Transverse colon (tissue), 3 donors: Measurements from ENCODE around the gene SULT1C3.

Experiments
- CTCF ChIP-seq, 5 experiments: fragments of 200-600 bp in 3 of 5; fragments of 450-650 bp in 2 of 5; sonication (generic) in 3 of 5; IDR thresholded peaks; 1 replicate in 2 of 5; 2 replicates in 3 of 5; pipeline ENCODE4 v1.5.1; 2016 to 2017; ENCODE audit warnings: antibody characterized with exemption in 5 of 5, inconsistent platforms in 3 of 5, mild to moderate bottlenecking in 2 of 5, moderate library complexity in 1 of 5
- POLR2A ChIP-seq: fragments of 450-650 bp; IDR thresholded peaks from one replicate; pipeline ENCODE4 v1.6.1; 2016; ENCODE audit warnings: antibody characterized with exemption, mild to moderate bottlenecking, moderate library complexity

GRCh38 chr2:108195133-108195439 lies 44.7 kb upstream of the SULT1C3 start:
- TF ChIP-seq CTCF (IDR thresholded peaks at IDR 0.05) (no peak), POLR2A (no peak)
